GM03348 (cell line): Measurements from ENCODE around the gene CLEC4F.

Experiments used
- DNase-seq: peaks from one replicate; pipeline ENCODE4 v3.0.0; 2012; ENCODE audit warnings: low spot score

Gene CLEC4F

GRCh38 chr2:70820499-70820898 is at the start of gene CLEC4F:
CLEC4F (minus strand) TSS chr2:70820599; CDS start chr2:70820523, 76 bp downstream.
- no peak for DNase-seq

- DNase-seq = no peak
These were observed 48.6 kb upstream of the CLEC4F start for GRCh38 chr2:70868970-70869369.

- DNase-seq = peak; percentile 92
These were observed 41.6 kb upstream of the CLEC4F start for GRCh38 chr2:70861777-70862625.

GRCh38 chr2:70855667-70856066 is 35.3 kb upstream of the CLEC4F start:
- DNase-seq = no peak

GRCh38 chr2:70854411-70854810 is 34.0 kb upstream of the CLEC4F start:
- DNase-seq = no peak

GRCh38 chr2:70852824-70853223 is 32.4 kb upstream of the CLEC4F start:
- no peak for DNase-seq

- DNase-seq = no peak
These were observed 31.3 kb upstream of the CLEC4F start for GRCh38 chr2:70851704-70852103.

GRCh38 chr2:70850925-70851324 is 30.5 kb upstream of the CLEC4F start:
- DNase-seq = no peak

- no peak for DNase-seq
These were observed 22.0 kb upstream of the CLEC4F start for GRCh38 chr2:70842401-70842800.

GRCh38 chr2:70837980-70838925 is 17.9 kb upstream of the CLEC4F start:
- no peak for DNase-seq

GRCh38 chr2:70835643-70836042 is 15.2 kb upstream of the CLEC4F start, which contains the start of gene CD207:
CD207 (minus strand) TSS chr2:70835816; CDS start chr2:70835776, 40 bp downstream.
- DNase-seq = no peak

- DNase-seq = no peak
These were observed 14.5 kb upstream of the CLEC4F start for GRCh38 chr2:70834881-70835280.

- no peak for DNase-seq
These were observed 13.7 kb upstream of the CLEC4F start for GRCh38 chr2:70834106-70834505.

GRCh38 chr2:70833246-70833645 is 12.8 kb upstream of the CLEC4F start:
- no peak for DNase-seq

- no peak for DNase-seq
These were observed 12.0 kb upstream of the CLEC4F start for GRCh38 chr2:70832386-70832785.

GRCh38 chr2:70831861-70832260 is 11.5 kb upstream of the CLEC4F start:
- DNase-seq = no peak

- DNase-seq = no peak
These were observed 10.0 kb upstream of the CLEC4F start for GRCh38 chr2:70830366-70830765.

- DNase-seq = no peak
These were observed 9.5 kb upstream of the CLEC4F start for GRCh38 chr2:70829916-70830315.

GRCh38 chr2:70828914-70829824 is 8.8 kb upstream of the CLEC4F start:
- DNase-seq = no peak

GRCh38 chr2:70828115-70828514 is 7.7 kb upstream of the CLEC4F start:
- DNase-seq = no peak

GRCh38 chr2:70827388-70827787 is 7.0 kb upstream of the CLEC4F start:
- no peak for DNase-seq
